Neutrophil (primary cell): ENCODE results near the gene SYP.

Experiments used
- H3K27ac ChIP-seq: fragments of 200-600 bp; sonication (generic); 2 replicates; pipeline ENCODE4 v1.5.1; 2016; ENCODE audit warnings: mild to moderate bottlenecking, moderate library complexity
- H3K27me3 ChIP-seq: fragments of 200-600 bp; sonication (generic); 2 replicates; pipeline ENCODE4 v1.6.0; 2016; ENCODE audit warnings: mild to moderate bottlenecking
- H3K36me3 ChIP-seq: fragments of 200-600 bp; sonication (generic); 2 replicates; pipeline ENCODE4 v1.5.1; 2017
- H3K4me1 ChIP-seq, 2 experiments: fragments of 200-600 bp in 1 of 2; sonication (generic) in 1 of 2; 1 replicate in 1 of 2; 2 replicates in 1 of 2; pipeline versions ENCODE4 v1.5.1 to v1.6.1; 2013 to 2016; ENCODE audit warnings: low read depth in 1 of 2, low read length in 1 of 2, mild to moderate bottlenecking in 1 of 2, moderate library complexity in 1 of 2; ENCODE audit not compliant: control insufficient read depth in 1 of 2, insufficient read depth in 1 of 2
- H3K4me3 ChIP-seq, 2 experiments: fragments of 200-600 bp in 1 of 2; sonication (generic) in 1 of 2; 1 replicate in 1 of 2; 2 replicates in 1 of 2; pipeline ENCODE4 v1.5.1; 2013 to 2016; ENCODE audit warnings: low read depth in 1 of 2, low read length in 1 of 2, mild to moderate bottlenecking in 1 of 2, moderate library complexity in 1 of 2
- H3K9me3 ChIP-seq: fragments of 200-600 bp; sonication (generic); 2 replicates; pipeline ENCODE4 v1.5.1; 2016
- CTCF ChIP-seq: fragments of 200-600 bp; sonication (generic); IDR thresholded peaks from 2 replicates; pipeline ENCODE4 v1.5.1; 2016; ENCODE audit warnings: antibody characterized with exemption

The SYP gene

GRCh38 chrX:49189606-49190005 lies 10.4 kb downstream of the SYP start:
- TF ChIP-seq CTCF = no peak
- peak overlapping the region; percentile 90 for H3K27ac ChIP-seq
- no peaks in the 10 kb centered on the region for H3K27me3 ChIP-seq
- H3K36me3 ChIP-seq = no peaks in the 10 kb centered on the region
- no peaks in the 10 kb centered on the region for H3K9me3 ChIP-seq
- H3K4me1 ChIP-seq = peaks cover 37 to 49% of the 10 kb centered on the region in 2 experiments
- H3K4me3 ChIP-seq = no peak overlapping the region

GRCh38 chrX:49188468-49189076 lies 11.4 kb downstream of the SYP start:
- Histone ChIP-seq H3K27ac (peak overlapping the region; percentile 90), H3K36me3 (no peaks in the 10 kb centered on the region), H3K9me3 (no peaks in the 10 kb centered on the region), H3K27me3 (no peaks in the 10 kb centered on the region), H3K4me1 (peaks cover 43 to 51% of the 10 kb centered on the region in 2 experiments), H3K4me3 (no peak overlapping the region)
- TF ChIP-seq CTCF = no peak

DNA sequence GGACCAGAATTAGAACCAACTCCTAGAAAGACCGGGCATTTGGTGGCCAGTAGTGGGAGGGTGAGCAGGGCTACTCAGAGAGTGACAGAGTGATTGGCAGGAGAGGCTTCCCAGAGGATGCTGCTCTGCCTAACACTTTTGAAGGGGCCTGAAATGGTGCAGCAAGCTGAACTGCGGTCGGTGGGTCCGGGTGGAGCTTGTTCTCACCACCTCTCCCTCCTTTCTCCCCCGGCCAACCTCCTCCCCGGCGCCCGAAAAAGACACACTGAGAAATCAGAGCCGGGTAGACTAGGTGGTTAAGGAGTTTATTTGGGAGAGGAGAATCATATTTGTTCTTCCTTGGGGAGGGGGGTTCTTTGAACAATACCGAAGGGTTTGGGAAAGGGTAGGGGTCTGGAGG lies 12.5 kb downstream of the SYP start:
- H3K9me3 ChIP-seq = no peaks in the 10 kb centered on the region
- H3K4me3 ChIP-seq = no peak overlapping the region
- H3K27ac ChIP-seq = peak overlapping the region; percentile 90
- peaks cover 5% of the 10 kb centered on the region for H3K36me3 ChIP-seq
- no peaks in the 10 kb centered on the region for H3K27me3 ChIP-seq
- H3K4me1 ChIP-seq = peaks cover 43 to 51% of the 10 kb centered on the region in 2 experiments
- TF ChIP-seq CTCF = no peak

- no peak for TF ChIP-seq CTCF
- Histone ChIP-seq H3K4me1 (peaks cover 43 to 48% of the 10 kb centered on the region in 2 experiments), H3K27me3 (no peaks in the 10 kb centered on the region), H3K36me3 (peaks cover 9% of the 10 kb centered on the region), H3K27ac (peak overlapping the region; percentile 90), H3K9me3 (no peaks in the 10 kb centered on the region), H3K4me3 (no peak overlapping the region)
These were observed 13.0 kb downstream of the SYP start for GRCh38 chrX:49187028-49187394.

DNA sequence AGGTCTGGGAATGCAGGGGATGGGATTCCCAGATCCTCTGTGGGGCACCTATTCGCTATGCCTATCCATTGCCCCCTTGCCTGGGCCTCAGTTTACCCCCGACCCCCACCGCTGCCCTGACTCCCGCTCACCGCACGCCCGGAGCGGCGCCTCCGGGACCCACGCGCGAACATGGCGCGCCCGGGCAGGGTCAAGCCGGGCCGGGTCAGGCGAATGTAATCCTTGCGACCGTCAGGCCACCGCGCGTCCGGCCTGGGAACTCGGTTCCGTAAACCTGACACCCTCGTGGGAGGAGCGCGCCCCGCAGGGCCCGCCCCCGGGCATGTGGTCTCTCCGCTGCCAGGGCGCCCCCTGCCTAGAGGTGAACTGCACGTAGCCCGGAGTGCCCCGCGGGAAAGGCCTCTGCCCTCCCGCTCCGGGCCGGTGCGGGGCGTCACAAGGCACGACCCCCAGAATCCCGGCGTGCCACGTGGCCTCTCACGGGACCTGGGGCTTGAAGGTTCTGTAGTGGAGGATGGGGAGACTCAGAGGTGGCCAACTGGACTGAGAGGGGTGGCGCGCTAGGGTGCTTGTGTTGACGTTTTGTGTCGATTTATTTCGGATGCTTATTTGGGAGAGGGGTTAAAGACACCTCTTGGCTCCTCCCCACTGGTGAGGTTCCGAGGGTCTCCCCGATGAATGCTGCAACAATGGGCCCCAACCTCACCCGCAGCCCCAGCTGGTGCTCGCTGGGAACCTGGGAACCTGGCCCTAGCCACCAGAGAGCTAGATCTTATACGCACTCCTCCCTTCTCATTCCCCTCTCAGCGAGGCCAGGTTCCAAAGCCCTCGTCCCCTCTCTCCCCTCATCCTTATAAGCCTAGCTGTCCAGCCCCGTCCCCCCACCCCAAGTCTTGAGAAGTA lies 13.6 kb downstream of the SYP start, which contains the start of gene PRICKLE3:
Gene PRICKLE3, minus strand, starts transcription at position 249 of the 903 bp plus-strand sequence. Its CDS starts 76 bp downstream, at position 173.
- TF ChIP-seq CTCF = peak; percentile 68
- H3K36me3 ChIP-seq = peaks cover 11% of the 10 kb centered on the region
- H3K9me3 ChIP-seq = no peaks in the 10 kb centered on the region
- H3K27ac ChIP-seq = peak within 1 kb of the TSS; percentile 90
- H3K27me3 ChIP-seq = no peaks in the 10 kb centered on the region
- peaks cover 38 to 43% of the 10 kb centered on the region in 2 experiments for H3K4me1 ChIP-seq
- peak within 1 kb of the TSS; percentile 61 to 64 for H3K4me3 ChIP-seq
